DMS 273 (cell line): ENCODE measurements around the gene CGB2.
A peak's percentile ranks its signal among the peaks of the same experiment; 100 is the strongest.
"Not testable (repeated sequence)": the region's sequence is repeated elsewhere in the genome, so short reads cannot be mapped to it uniquely, and the experiment has no call there.

Experiments used
- DNase-seq: peaks from one replicate; lab custom pipeline; 2025; ENCODE audit not compliant: unreplicated experiment; lab: John Stamatoyannopoulos, UW

Gene CGB2

DNA sequence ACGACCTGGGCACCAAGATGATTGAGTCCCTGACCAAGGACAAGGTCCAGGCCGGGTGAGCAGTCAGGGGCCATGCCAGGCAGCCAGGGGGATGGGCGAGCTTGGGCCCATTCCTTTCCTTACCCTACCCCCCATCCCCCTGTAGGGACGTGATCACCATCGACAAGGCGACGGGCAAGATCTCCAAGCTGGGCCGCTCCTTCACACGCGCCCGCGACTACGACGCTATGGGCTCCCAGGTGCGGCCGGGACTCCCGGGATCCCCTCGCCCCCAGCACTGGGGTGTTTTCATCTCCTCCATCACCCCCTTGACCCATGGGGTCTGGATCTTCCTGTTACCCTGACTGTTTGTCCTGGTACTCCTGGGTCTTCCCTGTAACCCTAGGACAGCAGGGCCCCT lies 21.9 kb upstream of the CGB2 start:
- no peak for DNase-seq

DNA sequence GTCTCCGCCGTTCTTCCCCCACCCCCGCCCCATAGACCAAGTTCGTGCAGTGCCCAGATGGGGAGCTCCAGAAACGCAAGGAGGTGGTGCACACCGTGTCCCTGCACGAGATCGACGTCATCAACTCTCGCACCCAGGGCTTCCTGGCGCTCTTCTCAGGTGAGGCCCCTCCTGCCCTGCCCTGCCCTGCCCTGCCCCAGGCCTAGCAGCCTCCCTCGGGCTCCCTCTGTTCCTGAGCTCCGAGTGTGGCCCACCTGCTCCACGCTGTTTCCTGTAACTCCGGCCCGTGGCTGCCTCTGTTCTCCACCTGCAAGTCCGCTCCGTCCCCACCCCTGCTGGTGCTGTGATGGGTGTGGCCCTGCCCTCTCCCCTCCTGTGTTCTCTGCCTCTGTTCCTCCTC lies 21.2 kb upstream of the CGB2 start:
- DNase-seq: no peak

DNA sequence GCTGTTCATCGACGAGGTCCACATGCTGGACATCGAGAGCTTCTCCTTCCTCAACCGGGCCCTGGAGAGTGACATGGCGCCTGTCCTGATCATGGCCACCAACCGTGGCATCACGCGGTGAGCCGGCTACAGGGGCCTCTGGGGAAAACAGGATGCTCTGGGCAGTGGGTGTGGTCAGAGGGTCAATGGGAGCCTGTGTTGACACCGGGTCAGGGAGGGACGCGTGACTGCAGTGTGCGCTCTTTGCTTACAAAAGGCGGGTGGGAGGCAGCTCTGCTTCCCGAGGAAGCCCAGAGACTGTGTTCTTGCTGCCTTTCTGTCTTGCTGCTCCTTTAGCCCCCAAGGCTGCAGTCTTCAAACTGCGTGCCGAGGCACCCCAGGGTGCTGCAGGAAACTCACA lies 20.5 kb upstream of the CGB2 start:
- DNase-seq: no peak

DNA sequence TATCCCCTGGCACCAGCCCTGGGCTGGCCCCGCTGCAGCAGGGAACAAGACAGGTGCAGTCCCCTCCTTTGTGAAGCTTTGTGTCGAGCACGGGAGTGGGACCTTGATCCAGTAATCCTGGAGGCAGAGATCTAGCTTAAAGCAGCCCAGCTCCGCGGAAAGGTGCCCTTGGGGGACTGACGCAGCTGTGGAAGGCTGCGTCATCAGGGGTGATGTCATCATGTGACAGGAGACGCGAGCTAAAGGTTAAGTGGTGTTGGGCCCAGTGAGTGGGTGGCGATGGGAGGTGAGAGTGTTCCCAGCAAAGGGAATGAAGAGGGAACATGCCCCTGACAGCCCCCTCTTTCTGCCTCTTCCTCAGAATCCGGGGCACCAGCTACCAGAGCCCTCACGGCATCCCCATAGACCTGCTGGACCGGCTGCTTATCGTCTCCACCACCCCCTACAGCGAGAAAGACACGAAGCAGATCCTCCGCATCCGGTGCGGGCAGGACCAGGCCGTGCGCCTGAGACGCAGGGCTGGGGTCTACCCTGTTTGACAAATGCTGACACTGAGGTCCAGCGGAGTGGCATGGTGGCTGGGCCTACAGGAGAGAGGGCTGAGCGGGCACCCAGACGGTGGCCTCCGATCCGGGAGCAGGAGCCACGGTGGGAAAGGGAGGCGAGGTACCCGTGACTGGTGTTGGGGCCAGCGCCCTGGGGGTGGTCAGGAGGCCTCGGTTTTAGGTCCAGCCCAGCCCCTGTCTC lies 17.4 kb upstream of the CGB2 start:
- no peak for DNase-seq

DNA sequence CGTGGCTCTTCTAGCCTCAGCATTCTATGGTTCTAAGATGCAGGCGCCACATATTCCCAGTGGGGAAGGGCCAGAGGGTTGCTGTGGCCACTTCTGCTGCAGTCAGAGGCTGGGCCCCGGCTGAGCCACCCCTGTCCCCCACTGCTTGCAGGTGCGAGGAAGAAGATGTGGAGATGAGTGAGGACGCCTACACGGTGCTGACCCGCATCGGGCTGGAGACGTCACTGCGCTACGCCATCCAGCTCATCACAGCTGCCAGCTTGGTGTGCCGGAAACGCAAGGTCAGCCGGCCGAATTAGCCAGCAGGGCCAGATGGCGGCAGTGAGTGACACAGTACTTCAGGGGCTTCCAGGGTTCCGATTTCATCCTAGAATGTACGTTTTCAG lies 16.8 kb upstream of the CGB2 start:
- no peak for DNase-seq

DNA sequence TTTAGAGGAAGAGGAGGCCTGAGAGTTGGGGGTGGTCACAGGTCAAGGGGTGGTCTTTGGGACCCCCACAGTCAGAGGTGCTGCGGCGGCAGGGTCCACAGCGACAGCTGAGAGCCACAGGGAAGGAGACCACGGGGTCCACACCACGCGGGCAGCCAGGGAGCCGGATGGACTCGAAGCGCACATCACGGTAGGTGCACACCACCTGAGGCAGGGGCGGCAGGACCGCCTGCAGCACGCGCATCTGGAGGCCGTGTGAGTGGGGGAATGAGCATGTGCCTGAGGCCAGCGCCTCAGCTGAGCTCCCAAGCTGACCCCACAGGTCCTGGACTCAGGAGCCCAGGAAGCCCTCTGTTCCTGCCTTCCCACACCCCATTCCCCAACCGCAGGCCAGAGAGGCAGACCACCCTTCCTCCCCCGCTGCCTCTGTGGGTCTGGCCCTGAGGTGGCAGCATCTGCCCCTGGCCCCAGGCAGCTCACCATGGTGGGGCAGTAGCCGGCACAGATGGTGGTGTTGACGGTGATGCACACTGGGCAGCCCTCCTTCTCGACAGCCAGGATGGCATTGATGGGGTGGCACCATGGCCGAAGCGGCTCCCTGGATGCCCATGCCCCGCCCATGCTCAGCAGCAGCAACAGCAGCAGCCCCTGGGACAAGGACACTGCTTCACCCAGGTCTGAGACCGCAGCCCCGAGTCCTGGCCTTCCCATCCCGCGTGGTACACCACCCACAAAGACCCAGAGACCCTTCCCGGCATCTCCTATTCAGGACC lies 15.4 kb upstream of the CGB2 start:
- no peak for DNase-seq

DNA sequence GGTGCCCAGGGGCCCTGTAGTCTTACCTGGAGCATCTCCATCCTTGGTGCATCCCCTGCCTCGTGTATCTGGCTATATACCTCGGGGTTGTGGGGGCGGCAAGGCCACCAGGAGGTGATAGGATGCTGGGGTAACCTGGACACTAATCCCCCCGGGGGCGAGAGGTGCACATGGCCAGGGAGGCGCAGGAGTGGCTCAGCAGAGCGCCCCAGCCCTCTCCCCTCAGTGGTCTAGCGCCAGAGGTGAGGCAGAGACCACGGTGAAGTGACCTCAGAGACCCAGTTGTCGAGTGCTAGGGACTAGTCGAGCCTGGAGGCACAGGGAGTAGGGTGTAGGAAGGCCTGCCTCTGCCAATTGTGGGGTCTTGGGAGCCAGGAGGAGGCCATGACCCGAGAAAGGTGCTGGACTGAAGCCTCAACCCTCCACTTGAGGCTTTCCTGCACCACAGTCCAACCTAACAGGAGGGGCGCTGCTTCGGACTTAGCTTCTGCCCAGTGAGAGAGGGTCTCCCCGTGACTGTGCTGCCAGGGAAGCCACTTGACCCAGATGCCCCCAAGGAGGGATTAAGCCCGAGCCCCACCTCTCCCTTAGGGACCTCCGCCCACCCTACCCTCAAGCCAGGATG lies 14.5 kb upstream of the CGB2 start, which contains the start of gene LHB:
TSS of gene LHB (minus strand) at position 51 of the 625 bp plus-strand sequence. CDS start at position 41, 10 bp downstream.
- no peak for DNase-seq

DNA sequence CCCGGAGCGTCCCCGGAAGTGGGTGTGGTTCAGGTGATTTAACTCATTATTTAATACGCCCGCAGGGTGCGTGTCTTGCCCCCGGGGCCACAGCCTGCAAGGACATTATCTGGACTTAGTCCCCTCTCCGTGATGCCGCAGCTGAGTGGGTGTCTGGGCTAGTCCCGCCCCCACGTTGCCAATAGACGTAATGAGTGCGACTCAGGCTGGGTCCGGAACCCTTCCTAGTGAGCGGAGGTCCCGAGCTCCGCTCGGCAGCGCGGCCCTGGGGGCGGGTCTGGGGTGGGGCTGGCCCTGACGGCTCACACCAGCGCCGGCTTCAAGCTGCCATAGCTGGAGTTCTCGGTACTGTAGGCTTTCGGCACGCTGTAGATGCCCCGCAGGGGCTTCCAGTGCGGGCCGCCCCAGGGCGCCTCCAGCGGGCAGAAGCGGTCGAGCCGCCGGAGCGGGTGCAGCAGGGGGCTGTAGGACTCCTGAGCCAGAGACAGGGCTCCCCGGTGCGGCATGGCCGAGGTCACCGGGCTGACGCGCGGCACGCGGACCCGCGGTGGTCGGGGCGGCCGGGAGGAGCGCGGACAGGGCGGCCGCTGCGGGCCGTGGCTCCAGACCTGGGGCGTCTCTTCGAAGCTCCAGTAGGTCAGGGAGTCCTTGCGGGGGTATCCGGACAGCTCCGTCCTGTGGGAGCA lies 13.9 kb upstream of the CGB2 start:
- peak; percentile 92 for DNase-seq

DNA sequence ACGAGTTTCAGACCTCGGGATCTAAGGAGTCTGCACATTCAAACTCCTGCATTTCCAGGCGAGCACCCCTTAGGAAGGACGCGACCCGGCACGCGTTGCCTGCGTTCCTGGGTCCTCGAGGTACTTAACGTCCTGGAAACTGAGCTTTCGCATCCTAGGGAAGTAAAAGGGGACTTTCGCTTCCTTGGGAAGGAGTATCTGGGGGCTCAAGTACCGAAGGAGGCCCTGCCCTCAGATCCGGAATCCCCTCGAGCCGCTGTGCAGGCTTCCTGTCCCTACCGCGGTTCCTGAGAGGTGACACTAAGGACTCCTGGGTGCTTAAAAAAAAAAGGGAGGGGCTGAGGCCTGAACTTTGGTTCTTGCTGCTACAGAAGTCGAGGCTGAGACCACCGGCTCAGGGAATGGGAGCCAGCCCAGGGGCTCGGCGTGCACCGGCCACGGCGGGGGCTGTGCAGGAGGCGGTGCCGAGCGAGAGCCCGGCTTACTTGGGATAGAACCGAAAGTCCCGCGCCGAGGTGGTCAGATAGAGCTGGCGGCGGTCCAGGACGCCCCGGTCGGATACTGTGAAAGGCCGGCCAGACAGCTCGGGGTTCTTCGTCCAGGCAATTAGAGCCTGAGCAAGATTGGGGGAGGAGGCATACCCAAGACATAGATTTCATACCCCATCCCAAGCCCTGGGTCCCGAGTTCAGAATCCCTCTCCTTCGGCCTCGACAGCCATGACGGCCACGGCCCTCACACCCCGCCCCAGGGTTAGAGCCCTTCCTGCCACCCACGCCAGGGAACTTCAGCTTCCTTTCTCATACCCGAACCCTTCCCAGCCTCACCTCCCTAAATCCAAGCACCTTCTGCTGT lies 13.1 kb upstream of the CGB2 start:
- peak; percentile 56 for DNase-seq

DNA sequence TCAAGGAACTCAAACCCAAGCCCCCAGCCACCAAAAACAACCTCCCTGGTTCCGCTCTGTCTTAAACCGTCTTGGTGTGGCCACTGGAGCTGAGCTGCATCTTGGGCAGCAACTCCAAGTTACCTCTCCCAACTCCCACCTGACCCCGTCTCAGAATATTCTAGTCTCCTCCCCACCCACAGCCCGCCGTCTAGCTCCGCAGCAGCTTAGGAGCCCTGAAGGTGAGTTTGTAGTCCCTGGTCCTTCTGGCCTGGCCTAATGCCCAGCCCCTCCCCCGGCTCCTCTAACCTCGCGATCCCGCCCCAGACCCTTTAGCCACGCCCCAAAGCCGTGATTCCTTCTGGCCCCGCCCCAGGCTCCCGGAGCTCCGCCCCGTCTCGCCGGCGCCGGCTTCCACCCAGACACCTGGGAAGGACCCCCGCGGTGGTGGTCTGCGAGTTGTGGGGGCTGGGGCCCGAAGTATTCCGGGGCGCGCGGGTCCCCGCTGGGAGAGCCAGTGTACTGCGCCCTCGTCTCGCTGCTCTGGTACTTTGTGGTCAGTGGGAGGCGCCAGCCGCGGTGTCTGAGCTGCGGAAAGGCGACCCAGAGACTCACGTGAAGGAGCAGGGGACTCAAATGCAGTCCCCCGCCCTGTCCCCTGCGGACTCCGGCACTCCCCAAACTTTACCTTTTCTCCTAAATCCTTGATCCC lies 12.3 kb upstream of the CGB2 start:
- DNase-seq: peak; percentile 80

DNA sequence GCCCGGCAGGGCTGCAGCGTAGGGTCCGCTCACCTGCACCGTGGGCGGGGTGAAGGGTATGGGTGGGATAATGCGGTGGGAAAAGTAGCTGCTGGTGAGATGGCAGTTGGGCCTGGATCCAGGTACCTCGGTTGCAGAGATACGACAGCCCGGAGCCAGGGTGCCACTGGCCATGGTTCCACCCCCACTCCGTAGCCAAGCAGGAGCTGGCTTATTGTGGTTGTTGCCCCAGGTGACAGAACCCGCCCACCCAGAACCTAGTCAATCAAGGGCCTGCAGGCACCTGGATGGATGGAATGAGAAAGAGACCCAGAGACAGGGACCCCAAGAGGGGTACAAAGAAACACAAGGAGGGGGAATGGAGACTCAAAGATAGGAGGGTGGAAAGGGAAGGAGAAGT lies 11.3 kb upstream of the CGB2 start:
- DNase-seq: peak; percentile 39

DNA sequence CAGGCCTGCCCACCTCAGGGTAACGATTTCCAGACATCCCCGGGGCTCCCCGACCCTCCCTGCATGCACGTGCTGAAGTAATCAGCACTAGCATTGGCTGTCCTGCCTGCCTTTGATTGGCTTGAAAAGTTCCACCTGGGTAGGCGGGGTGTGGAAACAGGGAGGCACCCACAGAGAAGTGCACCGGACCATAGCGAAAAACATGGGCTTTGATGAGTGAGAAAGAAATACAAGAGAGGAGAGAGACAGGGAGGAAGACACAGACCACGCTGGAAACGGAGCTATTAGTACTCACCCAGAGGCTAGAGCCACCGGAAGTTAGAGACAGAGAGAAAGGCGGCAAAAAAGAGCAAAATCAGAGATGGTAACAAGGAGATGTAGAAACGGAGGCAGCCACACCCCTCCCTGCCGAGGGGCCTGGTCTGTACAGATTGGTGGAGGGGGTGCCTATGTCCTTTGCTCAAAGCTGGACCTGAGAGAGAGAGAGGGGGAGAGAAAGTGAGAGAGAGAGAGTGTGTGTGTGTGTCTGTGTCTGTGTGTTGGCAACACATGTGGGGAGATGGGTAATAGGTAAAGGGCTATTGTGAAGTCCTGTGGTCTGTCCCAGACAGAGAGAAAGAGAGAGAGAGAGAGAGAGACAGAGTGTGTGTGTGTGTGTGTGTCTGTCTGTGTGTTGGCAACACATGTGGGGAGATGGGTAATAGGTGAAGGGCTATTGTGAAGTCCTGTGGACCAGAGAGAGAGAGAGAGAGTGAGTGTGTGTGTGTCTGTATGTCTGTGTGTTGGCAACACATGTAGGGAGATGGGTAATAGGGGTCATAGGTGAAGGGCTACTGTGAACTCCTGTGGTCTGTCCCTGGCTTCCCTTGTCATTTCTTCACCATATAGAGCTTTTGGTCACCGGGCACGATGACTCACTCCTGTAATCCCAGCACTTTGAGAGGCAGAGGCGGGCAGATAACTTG lies 10.5 kb upstream of the CGB2 start:
- peak; percentile 37 for DNase-seq

DNA sequence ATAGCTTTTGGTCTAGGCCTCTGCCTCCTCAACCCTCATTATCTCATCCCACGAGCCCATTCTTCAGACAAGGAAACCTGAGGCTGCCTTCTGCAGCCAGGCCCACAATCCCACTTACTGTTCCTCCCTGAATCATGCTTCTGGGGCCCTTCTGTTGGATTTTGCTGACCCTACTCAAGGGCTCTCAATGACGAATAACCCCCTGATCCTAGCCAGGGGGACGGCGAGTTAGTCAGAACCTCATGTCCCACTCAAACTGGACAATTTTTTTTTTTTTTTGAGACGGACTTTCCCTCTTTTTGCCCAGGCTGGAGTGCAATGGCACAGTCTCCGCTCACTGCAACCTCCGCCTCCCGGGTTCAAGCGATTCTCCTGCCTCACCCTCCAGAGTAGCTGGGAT lies 9.6 kb upstream of the CGB2 start:
- no peak for DNase-seq

DNA sequence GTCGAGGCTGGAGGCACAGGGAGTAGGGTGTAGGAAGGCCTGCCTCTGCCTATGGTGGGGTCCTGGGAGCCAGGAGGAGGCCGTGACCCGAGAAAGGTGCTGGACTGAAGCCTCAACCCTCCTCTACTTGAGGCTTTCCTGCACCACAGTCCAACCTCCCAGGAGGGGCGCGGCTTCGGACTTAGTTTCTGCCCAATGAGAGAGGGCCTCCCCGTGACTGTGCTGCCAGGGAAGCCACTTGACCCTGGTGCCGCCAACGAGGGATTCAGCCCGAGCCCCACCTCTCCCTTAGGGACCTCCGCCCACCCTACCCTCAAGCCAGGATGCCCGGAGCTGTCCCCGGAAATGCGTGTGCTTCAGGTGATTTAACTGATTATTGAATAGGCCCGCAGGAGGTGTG lies 7.5 kb upstream of the CGB2 start, which contains the start of gene CGB3:
TSS of gene CGB3 (minus strand) at position 101 of the 400 bp plus-strand sequence. CDS start 362 bp downstream, outside the sequence.
- DNase-seq: not testable (repeated sequence)

DNA sequence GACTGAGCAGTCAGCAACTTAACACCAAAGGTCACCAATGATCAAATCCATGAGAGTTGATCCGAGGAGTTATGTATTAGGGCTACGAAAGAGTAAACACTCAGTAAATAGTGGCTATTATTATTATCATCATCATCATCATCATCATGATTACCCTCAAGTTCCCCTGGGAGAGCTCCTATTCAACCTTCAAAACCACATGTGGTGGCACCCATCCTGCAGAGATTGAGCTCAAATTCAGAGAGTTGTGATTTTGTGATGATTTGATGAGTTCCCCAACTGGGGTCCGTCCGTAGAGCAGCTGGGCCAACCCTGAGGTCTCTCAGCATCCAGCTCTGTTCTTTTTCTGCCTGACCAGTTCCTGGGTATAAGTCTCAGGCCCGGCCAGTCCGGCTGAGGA lies 6.6 kb upstream of the CGB2 start:
- DNase-seq: not testable (repeated sequence)

DNA sequence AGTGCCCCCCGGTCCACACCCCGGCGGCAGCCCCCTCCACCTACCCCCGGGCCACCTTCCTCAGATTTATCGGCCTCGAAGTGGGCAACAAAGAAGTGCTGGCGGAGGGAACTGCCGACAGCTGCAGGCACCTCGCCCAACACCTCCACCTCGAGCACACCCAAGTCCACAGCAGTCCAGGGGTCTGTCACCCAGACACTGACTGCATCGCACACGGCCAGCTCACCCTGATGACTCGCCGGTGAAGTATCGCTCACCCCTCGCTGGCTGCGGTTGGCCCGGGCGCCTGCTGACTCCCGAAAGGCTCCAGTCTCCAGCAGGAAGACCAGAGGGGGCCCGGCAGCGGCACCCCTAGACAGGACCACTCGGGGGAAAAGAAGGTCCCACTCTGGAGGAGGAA lies 6.1 kb upstream of the CGB2 start:
- DNase-seq: not testable (repeated sequence)

DNA sequence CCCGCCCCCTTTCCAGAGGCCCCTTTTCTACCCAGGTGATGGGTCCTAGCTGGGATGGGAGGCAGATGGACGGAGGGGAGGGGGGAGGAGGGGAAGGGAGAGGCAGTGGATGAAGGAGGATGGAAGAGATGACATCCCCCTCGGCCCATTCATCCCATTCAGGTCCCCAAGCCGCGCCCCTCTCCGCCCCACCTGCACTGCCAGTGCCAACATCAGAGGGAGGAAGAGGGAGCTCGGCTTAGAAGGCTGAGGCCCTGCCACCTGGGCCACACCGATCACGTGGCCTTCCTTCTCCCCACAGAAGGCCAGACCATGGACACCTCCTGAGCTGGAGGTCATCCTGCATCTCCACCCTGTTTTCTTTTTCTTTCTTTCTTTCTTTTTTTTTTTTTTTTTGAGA lies 3.0 kb upstream of the CGB2 start:
- DNase-seq: not testable (repeated sequence)

DNA sequence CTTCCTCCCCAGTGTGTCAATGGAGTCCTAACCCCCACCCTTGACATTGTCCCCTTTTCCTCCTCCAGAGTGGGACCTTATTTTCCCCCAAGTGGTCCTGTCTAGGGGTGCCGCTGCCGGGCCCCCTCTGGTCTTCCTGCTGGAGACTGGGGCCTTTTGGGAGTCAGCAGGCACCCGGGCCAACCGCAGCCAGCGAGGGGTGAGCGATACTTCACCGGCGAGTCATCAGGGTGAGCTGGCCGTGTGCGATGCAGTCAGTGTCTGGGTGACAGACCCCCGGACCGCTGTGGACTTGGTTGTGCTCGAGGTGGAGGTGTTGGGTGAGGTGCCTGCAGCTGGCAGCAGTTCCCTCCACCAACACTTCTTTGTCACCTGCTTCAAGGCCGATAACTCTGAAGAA lies 1.9 kb upstream of the CGB2 start:
- not testable (repeated sequence) for DNase-seq

DNA sequence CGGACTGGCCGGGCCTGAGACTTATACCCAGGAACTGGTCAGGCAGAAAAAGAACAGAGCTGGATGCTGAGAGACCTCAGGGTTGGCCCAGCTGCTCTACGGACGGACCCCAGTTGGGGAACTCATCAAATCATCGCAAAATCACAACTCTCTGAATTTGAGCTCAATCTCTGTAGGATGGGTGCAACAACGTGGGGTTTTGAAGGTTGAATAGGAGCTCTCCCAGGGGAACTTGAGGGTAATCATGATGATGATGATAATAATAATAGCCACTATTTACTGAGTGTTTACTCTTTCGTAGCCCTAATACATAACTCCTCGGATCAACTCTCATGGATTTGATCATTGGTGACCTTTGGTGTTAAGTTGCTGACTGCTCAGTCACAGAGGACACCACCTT lies 1.4 kb upstream of the CGB2 start:
- DNase-seq: not testable (repeated sequence)
